C4-2B (cell line): ENCODE data around the gene POLR3A.

Experiments used
- CTCF ChIP-seq: fragments of 450-650 bp; conservative IDR thresholded peaks from 2 replicates; pipeline ENCODE4 v1.5.1; 2017; ENCODE audit warnings: mild to moderate bottlenecking
- ZFX ChIP-seq: fragments of 450-650 bp; IDR thresholded peaks from 2 replicates; pipeline ENCODE4 v1.6.1; 2017

GRCh38 chr10:78053211-78053868 lies 24.0 kb upstream of the POLR3A start:
- TF ChIP-seq CTCF (no peak), ZFX (no peak)
